OCI-LY3 (cell line): Measurements from ENCODE around the gene PPP2R2B.

Experiments
- H2AFZ ChIP-seq: fragments of 200-600, 300-600 bp; shearing (Covaris generic); 2 replicates; pipeline ENCODE4 v1.6.0; 2014; ENCODE audit warnings: antibody characterized with exemption, low read depth, low read length
- H3K27ac ChIP-seq: fragments of 200-600, 300-600 bp; sonication (generic); 2 replicates; pipeline ENCODE4 v1.5.1; 2014; ENCODE audit warnings: mild to moderate bottlenecking, low read length, moderate library complexity, mixed read lengths
- H3K27me3 ChIP-seq: fragments of 200-600, 300-600 bp; sonication (generic); 2 replicates; pipeline ENCODE4 v1.6.1; 2014; ENCODE audit warnings: low read depth, low read length, mixed read lengths
- H3K36me3 ChIP-seq: fragments of 200-600, 300-600 bp; sonication (generic); replicated peaks from 2 replicates; pipeline ENCODE3; 2014; ENCODE audit warnings: low read depth, low read length, mixed read lengths
- H3K4me1 ChIP-seq: fragments of 300-600, 200-600 bp; sonication (generic); 2 replicates; pipeline ENCODE4 v1.6.1; 2014; ENCODE audit warnings: low read length, mixed read lengths
- H3K4me2 ChIP-seq: fragments of 200-600, 300-600 bp; sonication (generic); 2 replicates; pipeline ENCODE4 v1.6.1; 2014; ENCODE audit warnings: low read length, mixed read lengths
- H3K4me3 ChIP-seq: fragments of 300-600, 200-600 bp; sonication (generic); 2 replicates; pipeline ENCODE4 v1.5.1; 2014; ENCODE audit warnings: antibody characterized with exemption, mild to moderate bottlenecking, low read length, moderate library complexity
- H3K79me2 ChIP-seq: fragments of 300-600, 200-600 bp; shearing (Covaris generic); 2 replicates; pipeline ENCODE4 v1.6.1; 2014; ENCODE audit warnings: mild to moderate bottlenecking, low read length, mixed read lengths
- H3K9ac ChIP-seq: fragments of 300-600, 200-600 bp; shearing (Covaris generic); 2 replicates; pipeline ENCODE4 v1.6.0; 2014; ENCODE audit warnings: mild to moderate bottlenecking, low read length, moderate library complexity
- H3K9me3 ChIP-seq: fragments of 200-600, 300-600 bp; shearing (Covaris generic); 2 replicates; pipeline ENCODE4 v1.6.1; 2014; ENCODE audit warnings: low read length, mixed read lengths; ENCODE audit not compliant: insufficient read depth
- H4K20me1 ChIP-seq: fragments of 200-600, 300-600 bp; sonication (generic); 2 replicates; pipeline ENCODE4 v1.6.1; 2016; ENCODE audit warnings: low read length, mixed read lengths; ENCODE audit not compliant: insufficient read depth
- CTCF ChIP-seq: fragments of 200-600, 300-600 bp; sonication (generic); IDR thresholded peaks from 2 replicates; pipeline ENCODE4 v1.5.1; 2014; ENCODE audit warnings: antibody characterized with exemption, low read length, low read depth
- EZH2phosphoT487 ChIP-seq: fragments of 200-600 bp; shearing (Covaris generic); IDR thresholded peaks from 2 replicates; pipeline ENCODE4 v1.6.1; 2018; ENCODE audit warnings: antibody characterized with exemption, mixed run types, low read depth

Gene PPP2R2B

GRCh38 chr5:146794326-146795029, 84.1 kb downstream of the PPP2R2B start:
- Histone ChIP-seq H3K4me3 (no peak overlapping the region), H3K4me1 (peaks cover 8% of the 10 kb centered on the region), H3K9ac (no peak overlapping the region), H3K79me2 (no peaks in the 10 kb centered on the region), H3K27ac (no peak overlapping the region), H3K36me3 (no peaks in the 10 kb centered on the region), H2AFZ (no peak overlapping the region), H3K27me3 (no peaks in the 10 kb centered on the region), H3K4me2 (peak overlapping the region; percentile 17; the same call in 1 of the 2 replicates), H3K9me3 (no peaks in the 10 kb centered on the region), H4K20me1 (no peaks in the 10 kb centered on the region)
- TF ChIP-seq CTCF (no peak), EZH2phosphoT487 (no peak)

- H3K9ac ChIP-seq, result no peak overlapping the region
- TF ChIP-seq EZH2phosphoT487 (no peak), CTCF (no peak)
- no peak overlapping the region for H3K4me2 ChIP-seq
- H3K4me3 ChIP-seq, result no peak overlapping the region
- no peaks in the 10 kb centered on the region for H3K9me3 ChIP-seq
- H3K4me1 ChIP-seq, result peaks cover 8% of the 10 kb centered on the region
- no peak overlapping the region for H3K27ac ChIP-seq
- no peaks in the 10 kb centered on the region for H3K79me2 ChIP-seq
- no peak overlapping the region for H2AFZ ChIP-seq
- H4K20me1 ChIP-seq, result no peaks in the 10 kb centered on the region
- H3K36me3 ChIP-seq, result no peaks in the 10 kb centered on the region
- H3K27me3 ChIP-seq, result no peaks in the 10 kb centered on the region
These were observed 84.8 kb downstream of the PPP2R2B start for GRCh38 chr5:146793709-146794108.

- TF ChIP-seq EZH2phosphoT487, result no peak
- TF ChIP-seq CTCF, result no peak
- no peaks in the 10 kb centered on the region for H3K9me3 ChIP-seq
- no peaks in the 10 kb centered on the region for H3K36me3 ChIP-seq
- no peaks in the 10 kb centered on the region for H3K79me2 ChIP-seq
- H4K20me1 ChIP-seq, result no peaks in the 10 kb centered on the region
- H3K4me3 ChIP-seq, result no peak overlapping the region
- no peak overlapping the region for H3K4me2 ChIP-seq
- no peak overlapping the region for H3K9ac ChIP-seq
- no peaks in the 10 kb centered on the region for H3K27me3 ChIP-seq
- peaks cover 8% of the 10 kb centered on the region for H3K4me1 ChIP-seq
- no peak overlapping the region for H3K27ac ChIP-seq
- no peak overlapping the region for H2AFZ ChIP-seq
These were observed 87.1 kb downstream of the PPP2R2B start for GRCh38 chr5:146791471-146791870.

DNA sequence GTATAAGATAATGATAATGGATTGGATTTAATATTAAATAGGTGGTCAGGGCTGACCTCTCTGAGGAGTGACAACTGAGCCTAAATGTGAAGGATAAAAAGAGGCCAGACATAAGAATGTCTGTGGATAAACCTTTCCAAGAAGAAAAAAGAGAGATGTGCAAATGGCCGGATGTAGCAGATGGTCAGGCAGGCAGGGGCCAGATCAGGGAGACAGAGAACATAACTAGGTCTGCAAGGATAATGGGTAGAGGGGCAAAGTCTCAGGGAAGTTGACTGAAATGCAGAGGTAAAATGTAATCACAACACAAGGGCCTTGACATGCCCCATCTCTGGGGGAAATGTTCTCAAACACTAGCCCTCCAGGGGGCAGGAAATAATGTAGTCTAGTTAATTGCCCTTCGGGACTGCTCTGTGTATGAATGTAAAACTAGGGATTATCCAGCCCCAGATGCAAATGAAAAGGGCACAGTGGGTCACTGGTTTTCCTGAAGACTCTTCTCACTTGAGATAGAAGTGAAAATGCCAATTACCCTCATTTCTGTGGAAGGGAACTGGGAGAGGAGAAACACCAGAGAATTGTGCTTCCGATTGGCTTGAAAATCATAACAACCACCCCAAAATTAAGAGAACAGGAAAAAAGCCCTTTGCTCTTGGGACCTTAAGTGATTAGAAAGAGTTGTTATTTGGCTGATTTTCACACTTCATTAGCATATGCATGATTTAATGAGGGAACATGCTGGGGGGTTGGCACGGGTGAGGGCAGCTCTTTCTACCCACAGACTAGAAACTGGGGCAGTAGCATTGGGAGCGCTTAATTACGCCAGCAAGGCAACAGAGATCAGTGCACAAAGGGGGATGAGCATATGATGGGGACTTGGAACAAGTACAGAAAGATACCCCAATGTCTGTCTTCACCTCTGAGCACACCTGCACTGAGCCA, 88.6 kb downstream of the PPP2R2B start:
- no peak overlapping the region for H3K4me2 ChIP-seq
- H3K79me2 ChIP-seq, result no peaks in the 10 kb centered on the region
- no peak overlapping the region for H3K4me3 ChIP-seq
- H4K20me1 ChIP-seq, result no peaks in the 10 kb centered on the region
- no peak overlapping the region for H2AFZ ChIP-seq
- no peak overlapping the region for H3K9ac ChIP-seq
- peaks cover 8% of the 10 kb centered on the region for H3K4me1 ChIP-seq
- no peaks in the 10 kb centered on the region for H3K9me3 ChIP-seq
- H3K27ac ChIP-seq, result no peak overlapping the region
- H3K36me3 ChIP-seq, result no peaks in the 10 kb centered on the region
- TF ChIP-seq CTCF (no peak), EZH2phosphoT487 (no peak)
- no peaks in the 10 kb centered on the region for H3K27me3 ChIP-seq
